Renal cortical epithelial cell (primary cell): ENCODE results near the gene RANBP10. TPM values are rescaled to one million over a fixed set of nuclear protein-coding genes. Genes with fewer than 3 reads are reported as not detected.
"Not testable (repeated sequence)": the region's sequence is repeated elsewhere in the genome, so short reads cannot be mapped to it uniquely, and the experiment has no call there.

Experiments used
- DNase-seq: peaks from one replicate; pipeline ENCODE4 v3.0.0-alpha.2; 2011; ENCODE audit warnings: low read depth
- total RNA-seq: library from RNA; depleted of rRNA; stranded (reverse); fragments of >200 nt; gene quantifications from 2 replicates; pipeline ENCODE4 v1.2.3, GENCODE V29; 2014

Gene RANBP10
- total RNA-seq, 1 donor from 2014 or later: 11.0 TPM

DNA sequence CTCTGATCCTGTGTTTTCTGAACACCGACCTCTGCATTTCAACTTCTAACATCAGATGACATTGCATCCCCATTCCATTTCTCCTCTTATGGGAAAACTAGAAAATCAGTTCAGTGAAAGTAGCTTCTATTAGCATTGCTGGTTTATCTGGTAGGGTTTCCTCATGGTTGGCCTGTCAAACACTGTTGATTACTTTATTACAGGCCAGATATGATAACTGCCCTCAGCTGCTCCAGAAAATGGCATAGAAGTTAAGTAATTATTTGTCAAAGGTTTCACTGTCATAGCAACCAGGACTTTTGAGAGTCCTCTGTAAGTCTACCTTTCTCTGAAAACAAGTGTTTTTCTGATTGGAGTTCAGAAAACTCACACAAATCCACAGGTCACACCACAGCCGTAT lies 90.3 kb downstream of the RANBP10 start:
- no peak for DNase-seq

DNA sequence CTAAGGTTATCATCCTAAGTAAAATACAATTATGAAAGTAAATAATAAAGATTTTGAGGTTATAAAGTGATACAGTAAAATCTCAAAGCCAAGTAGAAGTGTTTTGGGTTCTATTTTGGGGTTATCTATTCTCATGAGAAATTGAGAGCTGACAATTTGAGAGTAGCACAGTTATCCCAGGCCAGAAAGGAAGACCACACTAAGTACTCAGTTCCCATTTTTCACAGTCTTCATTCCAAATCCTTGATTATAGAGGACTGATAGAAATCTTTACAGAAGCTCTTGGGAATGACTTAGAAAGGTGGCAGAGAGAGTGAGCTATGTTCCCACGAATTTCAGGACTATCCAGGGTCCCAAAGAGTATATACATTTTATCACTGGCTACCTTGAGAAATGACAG lies 91.8 kb downstream of the RANBP10 start:
- no peak for DNase-seq

DNA sequence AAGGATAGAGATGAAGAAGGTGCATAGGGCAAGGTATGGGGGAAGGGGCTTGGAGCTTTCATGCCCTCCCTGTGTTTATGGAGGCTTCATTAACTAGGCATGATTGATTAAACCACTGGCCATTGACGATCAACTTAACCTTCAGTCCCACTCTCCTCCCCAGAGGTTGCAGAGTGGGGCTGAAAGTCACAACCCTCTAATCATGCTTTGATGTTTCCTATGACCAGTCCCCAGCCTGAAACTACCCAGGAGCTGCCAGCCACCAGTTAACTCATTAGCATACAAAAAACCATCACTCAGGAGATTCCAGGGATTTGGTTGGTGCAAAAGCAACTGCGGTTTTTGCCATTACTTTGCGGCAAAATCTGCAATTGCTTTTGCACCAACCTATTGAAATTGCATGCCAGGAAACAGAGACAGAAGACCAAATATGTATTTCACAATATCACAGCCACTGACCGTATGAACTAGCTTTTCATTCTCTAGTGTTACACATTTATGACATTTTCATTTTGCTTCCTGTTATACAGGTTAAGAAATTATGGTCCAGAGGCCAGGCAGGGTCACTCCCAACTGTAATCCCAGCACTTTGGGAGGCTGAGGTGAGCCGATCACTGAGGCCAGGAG lies 92.6 kb downstream of the RANBP10 start:
- no peak for DNase-seq

DNA sequence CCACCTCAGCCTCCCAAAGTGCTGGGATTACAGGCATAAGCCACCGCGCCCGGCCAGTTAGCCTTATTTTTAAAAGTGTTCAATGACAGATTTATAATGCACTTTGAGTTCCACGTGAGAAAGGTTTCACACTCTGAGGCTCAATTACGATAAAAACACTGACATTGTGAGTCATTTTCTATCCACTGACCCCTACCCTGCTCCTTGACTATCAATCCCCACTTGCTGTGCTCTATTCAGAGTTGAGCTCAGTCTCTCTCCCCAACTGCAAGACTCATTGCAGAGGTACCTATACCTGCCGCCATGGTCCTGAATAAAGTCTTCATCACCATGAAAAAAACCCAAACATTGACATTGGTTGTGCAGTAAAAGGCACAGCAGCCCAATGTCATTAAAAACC lies 95.8 kb downstream of the RANBP10 start:
- no peak for DNase-seq

DNA sequence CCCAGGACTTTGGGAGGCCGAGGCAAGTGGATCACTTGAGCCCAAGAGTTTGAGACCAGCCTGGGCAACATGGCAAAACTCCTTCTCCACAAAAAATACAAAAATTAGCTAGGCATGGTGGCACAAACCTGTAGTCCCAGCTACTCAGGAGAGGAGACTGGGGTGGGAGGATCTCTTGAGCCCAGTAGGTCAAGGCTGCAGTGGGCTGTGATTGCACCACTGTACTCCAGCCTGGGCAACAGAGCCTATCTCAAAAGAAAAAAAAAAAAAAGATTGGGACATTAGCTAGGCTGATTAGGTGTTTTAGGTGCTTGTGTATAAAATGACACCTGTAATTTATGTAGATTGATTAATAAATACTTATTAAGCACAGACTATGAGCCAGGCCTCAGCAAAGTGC lies 97.3 kb downstream of the RANBP10 start:
- no peak for DNase-seq

DNA sequence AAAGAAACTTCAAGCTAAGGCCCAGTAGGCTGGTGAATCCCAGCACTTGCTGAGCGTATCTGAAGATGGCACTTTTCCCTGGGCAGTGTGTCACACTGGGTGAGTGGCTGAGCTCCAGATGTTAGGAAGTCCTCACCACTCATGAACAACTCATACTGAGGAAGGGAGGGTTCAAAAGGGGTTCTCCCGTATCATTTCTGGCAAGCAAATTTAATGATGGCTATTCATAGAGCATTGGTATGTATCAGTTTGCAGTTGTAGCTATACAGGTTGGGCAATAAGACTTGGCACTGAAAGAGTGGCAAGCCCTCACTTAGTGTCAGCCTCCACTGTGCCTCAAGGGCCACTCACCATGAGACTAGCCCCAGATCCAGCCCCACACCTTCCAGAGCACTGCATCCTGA lies 98.0 kb downstream of the RANBP10 start:
- no peak for DNase-seq

DNA sequence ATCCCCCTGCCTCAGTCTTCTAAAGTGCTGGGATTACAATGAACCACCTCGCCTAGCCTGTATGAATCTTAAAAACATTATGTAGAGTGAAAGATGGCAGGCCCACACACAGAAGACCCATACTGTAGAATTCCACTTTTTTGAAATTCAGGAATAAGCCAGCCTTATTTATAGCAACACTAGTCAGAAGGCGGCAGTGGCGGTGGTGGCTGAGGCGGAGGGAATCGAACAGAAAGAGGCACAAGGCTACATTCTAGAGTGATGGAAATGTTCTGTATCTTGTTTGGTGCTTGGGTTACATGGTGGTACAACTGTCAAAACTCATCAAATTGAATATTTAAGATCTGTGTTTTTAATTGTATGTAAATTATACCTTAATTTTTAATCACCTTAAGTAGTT lies 98.6 kb downstream of the RANBP10 start:
- no peak for DNase-seq

DNA sequence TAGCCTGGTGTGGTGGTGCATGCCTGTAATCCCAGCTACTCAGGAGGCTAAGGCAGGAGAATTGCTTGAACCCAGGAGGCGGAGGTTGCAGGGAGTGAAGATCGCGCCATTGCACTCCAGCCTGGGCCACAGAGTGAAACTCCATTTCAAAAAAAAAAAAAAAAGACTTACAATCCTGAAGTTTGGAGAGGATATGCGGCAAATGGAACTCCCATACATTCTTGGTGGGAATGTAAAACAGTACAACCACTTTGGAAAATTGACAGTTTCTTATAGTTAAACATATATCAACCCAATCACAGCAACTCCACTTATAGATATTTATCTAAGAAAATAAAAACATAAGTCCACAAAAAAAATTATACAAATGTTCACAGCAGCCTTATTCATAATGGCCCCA lies 99.2 kb downstream of the RANBP10 start:
- DNase-seq: no peak

DNA sequence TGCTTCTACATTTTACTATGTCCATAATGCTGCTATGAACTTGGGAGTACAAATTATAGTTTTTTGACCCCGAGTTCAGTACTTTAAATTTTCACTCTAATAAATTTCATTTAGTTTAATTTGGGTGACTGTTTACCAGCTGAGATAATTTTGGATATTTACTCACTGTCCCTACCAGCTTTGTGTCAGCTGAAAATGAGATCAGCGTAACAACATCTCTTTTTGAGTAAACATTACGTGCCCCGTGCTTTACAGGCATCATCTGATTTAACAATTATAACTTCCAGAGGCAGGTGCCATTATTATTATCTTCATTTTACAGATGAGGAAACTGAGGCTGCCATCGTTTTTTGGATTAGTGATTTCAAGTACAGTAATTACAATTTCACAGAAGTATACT lies 102.2 kb downstream of the RANBP10 start:
- DNase-seq: no peak

DNA sequence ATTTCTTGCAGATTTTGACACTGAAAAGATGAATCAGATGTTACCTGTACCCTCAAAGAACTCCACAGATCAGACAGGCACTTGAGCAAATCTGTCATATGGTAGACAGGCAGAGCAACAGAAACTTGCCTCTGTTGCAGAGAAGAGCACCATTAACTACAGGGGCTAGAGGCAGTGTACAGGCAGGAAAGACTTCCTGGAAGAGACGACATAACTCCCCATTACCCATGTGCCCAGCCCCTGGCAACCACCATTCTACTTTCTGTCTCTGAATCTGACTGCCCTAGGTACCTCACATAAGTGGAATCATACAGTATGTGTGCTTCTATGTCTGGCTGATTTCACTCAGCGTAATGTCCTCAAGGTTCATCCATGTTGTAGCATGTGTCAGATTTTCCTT lies 102.7 kb downstream of the RANBP10 start:
- DNase-seq: no peak

DNA sequence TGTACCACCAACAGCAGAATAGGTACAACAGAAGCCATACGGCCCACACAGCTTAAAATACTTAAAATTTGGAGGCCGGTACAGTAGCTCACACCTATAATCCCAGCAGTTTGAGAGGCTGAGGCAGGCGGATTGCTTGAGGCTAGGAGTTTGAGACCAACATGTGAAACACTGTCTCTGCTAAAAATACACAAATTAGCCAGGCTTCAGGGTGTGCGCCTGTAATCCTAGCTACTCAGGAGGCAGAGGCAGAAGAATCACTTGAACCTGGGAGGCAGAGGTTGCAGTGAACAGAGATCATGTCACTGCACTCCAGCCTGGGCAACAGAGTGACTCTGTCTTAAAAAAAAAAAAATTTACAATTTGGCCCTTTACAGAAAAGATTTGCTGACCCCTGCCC lies 104.2 kb downstream of the RANBP10 start:
- no peak for DNase-seq

DNA sequence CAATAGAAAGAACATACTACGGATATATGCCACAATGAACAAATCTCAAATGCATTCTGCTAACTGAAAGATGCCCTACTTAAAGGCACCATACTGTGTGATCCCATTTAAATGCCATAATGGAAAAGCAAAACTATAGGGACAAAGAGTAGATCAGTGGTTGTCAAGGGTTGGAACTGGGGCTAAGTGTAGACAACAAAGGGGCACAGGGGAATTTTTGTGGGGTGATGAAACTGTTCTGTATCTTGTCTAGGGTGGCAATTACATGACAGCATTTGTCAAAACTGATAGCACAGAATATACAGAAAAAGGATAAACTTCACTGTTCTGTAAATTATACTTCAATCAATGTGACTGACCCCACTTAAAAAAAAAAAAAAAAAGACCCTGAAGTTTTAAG lies 104.9 kb downstream of the RANBP10 start:
- DNase-seq: no peak

DNA sequence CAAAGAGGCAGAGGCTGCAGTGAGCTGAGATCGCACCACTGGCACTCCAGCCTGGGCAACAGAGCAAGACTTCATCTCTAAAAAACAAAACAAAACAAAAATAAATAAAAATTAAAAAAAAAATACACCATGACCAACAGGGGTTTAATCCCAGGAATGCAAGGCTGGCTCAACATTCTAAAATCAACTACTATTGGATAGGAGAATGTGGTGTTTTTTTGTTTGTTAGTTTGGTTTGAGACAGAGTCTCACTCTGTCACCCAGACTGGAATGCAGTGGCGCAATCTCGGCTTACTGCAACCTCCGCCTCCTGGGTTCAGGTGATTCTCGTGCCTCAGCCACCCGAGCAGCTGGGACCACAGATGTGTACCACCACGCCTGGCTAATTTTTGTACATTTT lies 107.1 kb downstream of the RANBP10 start:
- no peak for DNase-seq

DNA sequence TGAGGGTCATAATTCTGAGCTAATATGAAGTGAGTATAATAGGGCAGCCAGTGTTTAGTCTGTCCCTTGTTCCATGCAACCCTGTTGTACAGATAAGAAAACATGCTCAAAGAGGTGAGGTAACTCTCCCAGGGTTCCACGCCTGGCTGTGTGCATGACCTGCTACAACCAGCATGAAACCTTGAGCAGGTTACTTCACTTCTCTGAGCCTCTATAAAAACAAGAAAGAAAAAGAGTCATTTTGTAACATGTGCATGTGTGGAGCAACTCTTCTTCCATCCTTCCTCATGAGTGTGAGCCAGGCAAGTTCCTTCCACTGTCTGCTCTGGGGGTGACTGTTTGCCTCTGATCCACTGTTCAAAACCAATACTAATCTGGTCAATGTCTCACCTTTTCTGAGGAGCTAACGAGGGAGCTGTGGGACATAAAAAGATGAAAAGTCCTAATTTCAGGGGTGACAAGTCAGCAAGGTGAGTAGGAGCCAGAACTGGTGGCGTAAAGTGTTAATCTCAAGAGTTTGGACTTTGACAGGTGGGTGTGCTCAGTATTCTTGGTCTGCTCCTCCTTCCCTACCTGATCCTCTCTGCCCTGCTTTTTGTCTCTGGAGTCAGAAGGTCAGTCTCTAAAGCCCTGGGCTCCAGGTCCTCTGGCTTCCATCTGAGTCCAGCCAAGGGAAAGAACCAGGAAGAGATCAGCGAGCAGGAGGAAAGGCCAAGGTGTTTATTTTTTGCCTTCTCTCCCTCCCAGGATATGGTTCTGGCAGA lies 108.8 kb downstream of the RANBP10 start:
- no peak for DNase-seq

DNA sequence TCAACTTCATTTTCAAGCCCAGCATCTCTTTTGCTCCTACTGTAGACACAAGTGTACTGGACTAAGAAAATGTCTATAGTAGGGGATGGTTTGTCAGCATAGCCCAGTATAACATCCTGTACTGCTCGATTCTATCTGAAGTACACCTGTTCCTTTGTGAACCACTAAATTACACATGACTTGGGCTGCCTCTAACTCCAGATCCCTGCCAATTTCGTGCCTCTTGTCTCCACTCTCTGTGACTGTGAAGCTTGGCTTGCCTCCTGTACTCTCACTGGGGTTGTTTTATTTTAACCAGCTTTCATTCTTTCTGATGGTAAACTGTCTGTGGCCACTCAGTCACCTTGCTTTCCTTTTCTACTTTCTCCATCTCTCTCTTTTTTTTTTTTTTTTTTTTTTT lies 111.7 kb downstream of the RANBP10 start:
- no peak for DNase-seq

DNA sequence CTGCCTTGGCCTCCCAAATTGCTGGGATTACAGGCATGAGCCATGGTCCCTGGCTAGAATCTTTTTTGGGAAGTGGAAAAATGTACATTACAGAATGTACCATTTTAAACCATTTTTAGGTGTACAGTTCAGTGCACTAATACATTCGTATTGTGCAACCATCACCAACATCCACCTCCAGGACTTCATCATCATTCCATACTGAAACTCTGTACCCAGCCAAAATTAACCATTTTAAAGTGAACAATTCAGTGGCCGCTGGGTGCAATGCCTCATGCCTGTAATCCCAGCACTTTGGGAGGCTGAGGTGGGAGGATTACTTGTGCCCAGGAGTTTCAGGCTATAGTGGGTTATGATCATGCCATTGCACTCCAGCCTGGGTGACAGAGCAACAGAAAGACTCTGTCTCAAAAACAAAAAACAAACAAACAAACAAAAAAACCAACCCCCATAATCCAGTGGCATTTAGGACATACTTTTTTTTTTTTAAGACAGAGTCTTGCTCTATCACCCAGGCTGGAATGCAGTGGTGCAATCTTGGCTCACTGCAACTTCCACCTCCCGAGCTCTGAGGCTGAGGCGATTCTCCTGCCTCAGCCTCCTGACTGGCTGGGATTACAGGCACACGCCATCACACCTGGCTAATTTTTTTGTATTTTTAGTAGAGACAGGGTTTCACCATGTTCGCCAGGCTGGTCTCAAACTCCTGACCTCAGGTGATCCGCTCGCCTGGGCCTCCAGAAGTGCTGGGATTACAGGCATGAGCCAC lies 112.7 kb downstream of the RANBP10 start:
- DNase-seq: not testable (repeated sequence)

DNA sequence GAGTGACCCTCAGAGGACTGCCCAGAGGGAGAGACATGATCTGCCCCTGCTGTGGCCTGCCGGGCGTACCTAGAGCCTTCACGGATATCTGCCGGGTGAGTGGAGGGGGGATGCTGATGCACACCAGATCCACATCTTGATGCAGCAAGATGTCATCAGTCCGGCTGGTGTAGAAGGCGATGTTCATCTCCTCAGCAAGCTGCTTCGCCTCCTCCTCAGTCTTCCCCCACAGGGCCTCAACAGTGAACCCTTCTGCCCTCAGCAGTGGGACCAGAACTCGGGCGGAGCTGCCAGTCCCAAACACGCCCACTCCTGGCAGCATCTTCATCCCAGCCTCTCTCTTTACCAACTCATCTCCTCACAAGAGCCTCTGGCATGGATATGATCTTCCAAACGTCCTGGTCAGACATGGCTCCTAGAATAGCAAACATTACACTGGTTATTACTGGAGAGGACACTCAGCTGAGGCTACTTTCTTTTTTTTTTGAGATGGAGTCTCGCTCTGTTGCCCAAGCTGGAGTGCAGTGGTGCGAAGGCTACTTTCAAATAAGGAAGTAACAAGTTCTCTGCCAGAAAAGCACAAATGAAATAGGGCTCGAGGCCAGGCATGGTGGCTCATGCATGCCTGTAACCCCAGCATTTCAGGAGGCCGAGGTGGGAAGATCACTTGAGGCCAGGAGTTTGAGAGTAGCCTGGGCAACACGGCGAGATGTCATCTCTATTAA lies 120.8 kb downstream of the RANBP10 start:
- DNase-seq: peak; percentile 24

DNA sequence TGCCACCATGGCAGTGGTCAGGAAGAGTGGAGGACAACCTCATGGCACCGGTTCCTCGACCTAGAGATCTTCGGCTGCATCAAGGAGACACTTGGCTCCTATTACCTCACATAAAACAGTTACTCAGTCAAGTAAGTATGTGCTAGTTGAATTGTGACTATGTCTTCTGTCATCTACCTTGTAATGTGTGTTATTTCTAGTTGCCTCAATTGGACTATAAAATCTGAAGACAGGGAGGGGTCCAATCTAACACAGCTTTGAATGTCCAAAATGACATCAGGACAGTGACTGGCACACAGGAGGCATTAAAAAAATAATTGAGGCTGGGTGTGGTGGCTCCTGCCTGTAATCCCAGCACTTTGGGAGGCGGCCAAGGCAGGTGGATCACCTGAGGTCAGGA lies 122.6 kb downstream of the RANBP10 start:
- no peak for DNase-seq

DNA sequence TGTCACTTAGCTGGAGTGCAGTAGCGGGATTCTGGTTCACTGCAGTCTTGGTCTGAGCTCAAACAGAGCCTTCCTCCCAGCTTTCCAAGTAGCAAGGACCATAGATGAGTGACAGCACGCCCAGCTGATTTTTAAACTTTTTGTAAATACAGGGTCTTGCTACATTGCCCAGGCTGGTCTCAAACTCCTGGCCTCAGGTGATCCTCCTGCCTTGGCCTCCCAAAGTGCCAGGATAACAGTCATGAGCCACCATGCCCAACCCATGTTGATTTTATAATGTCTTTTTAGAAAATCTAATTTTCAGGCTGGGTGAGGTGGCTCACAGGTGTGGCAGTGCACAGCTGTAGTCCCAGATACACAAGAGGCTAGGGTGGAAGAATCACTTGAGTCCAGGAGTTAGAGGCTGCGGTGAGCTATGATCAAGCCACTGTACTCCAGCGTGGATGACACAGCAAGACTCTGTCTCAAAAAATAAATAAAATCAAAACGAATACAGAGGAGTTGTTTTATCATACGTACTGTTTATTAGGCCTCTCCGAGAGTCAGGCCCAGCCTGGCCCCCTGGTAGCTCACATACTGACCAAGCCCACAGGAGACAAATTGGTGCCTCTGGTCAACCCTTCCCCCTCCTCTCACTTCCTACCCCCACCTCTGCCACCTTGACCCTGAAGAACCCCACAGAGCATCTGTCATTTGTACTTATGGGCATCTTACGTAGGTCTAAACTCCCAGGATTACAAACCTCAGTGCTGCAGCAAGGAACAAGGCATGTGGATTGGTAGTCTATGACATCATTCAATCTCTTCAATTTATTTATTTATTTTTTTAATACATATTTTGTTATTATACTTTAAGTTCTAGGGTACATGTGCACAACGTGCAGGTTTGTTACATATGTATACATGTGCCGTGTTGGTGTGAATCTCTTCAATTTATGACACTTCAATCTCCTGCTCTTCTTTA lies 126.1 kb downstream of the RANBP10 start:
- DNase-seq: no peak

DNA sequence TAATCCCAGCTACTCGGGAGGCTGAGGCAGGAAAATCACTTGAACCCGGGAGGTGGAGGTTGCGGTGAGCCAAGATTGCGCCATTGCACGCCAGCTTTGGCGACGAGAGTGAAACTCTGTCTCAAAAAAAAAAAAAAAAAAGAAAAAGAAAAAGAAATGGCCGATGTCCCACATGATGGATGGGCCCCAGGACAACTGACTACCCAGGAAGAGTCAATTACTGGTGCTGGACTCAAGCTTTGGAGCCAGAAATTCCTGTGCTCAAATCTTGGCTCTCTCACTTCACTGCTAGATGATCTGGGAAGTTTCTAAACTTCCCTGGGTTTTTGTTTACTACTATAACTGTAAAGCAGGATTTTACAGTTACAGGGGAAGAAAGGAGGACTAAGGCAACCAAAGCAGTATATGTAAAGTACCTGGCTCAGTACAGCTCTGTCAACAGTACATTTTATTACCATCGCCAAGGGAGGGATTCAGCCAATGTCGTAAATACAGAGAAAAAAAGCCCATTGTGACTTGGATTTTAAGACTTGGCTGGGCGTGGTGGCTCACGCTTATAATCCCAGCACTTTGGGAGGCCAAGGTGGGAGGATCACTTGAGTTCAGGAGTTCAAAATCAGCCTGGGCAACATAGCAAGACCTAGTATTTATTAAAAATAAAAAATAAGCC lies 127.9 kb downstream of the RANBP10 start:
- DNase-seq: no peak

DNA sequence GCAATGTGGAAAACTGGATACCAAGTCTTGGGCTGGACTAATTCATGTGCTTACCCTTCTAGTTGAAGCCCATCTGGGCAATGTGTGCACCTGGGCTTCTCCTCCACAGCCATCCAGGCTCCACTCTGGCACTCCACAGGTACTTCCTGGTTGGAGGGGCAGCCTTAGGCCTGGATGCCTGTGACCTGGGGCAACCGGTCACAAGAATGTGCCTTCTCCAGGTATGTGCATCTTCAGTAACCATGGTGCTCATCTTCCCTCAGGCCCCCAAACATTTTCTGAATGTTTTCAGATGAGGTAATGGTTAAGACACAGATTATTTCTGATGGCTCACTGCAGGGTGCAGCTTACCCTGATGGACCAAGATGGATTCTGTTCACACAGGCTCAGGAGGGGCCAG lies 128.6 kb downstream of the RANBP10 start:
- no peak for DNase-seq
